ENCODE data around the gene FAM234B.

FAM234B gene

DNA sequence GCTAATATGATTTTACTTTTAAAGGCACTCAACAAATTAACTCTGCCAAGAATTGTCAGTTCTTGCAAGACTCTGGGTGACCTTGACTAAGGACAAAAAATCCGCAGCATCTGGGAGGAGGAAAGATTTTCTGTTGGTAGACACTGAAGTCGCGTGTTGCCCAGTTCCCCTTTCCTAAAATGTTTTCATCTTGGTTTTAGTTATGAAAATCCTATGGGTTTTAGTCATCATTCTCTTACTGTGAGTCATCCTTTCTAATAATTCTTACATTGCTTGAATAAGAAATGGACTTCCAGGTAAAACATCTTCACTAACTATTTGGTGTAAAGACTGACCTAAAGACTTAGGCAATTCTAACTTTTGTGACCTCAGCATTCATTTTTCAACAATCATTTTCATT, 50.2 kb downstream of the FAM234B start:
- no peak for FAIRE-seq

- no peak for FAIRE-seq
Measured at GRCh38 chr12:13095266-13095995, 51.2 kb downstream of the FAM234B start.

- no peak for FAIRE-seq
Measured at GRCh38 chr12:13097491-13098011, 53.4 kb downstream of the FAM234B start.

DNA sequence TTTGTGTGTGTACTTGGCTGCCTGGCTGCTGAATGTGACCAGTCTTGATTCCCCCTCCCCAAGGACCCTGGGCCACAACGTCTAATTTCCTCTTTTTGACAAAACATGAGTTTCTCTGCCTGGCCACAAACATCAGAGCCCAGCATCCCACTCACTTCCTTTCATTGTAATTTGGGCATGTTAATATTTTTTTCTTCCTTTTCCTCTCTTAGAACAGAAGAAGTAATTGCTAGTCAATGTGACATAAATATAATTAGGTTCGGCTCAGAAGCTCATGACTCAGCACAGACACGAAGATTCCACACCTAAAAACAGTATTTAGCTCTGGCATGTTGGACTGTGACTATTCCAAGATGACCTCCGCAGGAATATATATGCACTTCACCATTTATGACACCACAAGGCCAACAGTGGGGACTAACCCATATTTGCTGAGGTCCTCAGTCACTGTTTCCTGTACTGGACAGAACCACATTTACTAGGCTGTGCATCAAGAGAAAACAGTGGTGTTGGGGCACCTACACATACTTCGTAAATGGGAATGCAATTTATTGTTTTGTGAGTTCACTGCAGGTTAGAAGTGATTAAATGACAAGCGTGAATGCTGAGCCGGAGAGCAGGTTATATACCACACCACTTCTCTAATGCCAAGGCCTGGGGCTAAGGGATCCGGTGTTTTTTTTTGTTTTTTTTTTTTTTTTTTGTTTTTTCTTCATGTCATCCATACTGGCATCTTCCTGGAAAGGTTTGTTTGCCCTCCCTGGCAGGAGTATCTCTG, 55.1 kb downstream of the FAM234B start:
- FAIRE-seq: no peak

DNA sequence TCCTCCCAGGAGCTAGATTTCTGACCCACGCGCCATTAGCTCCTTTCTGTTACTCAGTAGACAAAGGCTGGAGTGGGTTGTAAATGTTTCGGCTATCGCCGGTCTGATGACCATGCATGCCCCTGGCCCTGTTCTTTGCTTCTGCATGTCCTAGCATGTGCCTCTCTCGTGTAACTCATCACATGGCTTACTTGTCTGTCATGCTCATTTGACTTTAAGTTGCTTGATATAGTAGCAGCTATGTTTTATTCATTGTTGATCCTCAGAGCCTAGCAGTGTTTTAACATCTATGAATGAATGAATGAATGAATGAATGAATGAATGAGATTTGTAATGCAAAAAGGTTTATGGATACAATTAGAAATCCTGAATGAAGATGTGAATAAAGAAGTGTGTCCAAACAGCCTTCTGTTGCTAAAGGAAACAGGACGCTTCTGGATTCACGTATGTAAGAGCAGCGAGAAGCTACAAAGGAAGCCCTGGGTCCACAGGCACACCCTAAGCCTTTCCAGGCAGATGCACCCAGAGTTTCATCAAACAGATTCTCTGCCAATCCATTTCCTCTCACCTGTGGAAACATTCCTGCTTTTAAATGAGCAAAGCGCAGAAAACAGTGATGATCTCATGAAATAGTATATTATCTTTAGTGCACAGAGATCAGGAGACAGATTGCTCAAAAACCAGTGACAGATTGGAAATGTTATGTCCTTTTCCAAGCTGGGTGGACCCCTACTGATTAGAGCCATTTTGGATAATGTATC, 55.8 kb downstream of the FAM234B start:
- no peak for FAIRE-seq

DNA sequence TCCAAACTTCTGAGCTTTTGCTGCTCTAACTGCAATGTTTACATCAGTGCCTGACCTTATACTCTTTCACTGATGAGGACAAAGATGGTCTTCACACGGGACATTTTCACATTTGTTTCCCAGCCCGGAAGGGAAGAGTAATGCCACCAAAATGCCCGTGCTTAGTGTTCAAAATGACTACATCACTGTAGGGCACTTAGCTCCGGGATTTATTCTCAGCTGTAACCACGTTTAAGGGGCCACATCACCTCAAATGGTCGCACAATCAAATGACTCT, 56.4 kb downstream of the FAM234B start:
- no peak for FAIRE-seq

GRCh38 chr12:13100882-13101769, 56.9 kb downstream of the FAM234B start:
- no peak for FAIRE-seq

DNA sequence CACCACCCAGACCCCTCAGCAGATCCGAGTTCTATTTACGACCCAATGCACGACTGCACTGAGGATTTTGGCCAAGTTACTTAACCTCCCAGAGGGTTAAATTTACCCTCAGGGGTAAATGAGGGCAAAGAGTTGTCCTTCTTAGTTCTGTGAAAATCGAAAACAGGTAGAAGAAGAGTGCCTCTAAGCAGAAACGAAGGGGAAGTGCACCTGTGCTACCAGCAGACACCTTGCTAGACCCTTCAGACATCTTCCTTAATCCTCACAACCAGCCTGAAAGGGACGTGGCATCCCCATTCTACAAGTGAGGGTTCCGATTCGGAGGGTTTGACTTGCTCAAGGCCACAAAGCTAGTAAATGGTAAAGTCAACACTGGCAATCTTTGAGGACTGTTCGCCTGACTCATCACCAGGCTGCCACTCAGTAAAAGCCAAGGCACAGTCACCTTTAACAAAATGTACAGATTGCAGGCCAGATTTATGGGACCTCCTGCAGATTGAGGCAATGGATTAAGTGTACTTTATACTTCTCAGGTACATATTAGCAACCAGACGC, 57.7 kb downstream of the FAM234B start:
- FAIRE-seq: no peak

DNA sequence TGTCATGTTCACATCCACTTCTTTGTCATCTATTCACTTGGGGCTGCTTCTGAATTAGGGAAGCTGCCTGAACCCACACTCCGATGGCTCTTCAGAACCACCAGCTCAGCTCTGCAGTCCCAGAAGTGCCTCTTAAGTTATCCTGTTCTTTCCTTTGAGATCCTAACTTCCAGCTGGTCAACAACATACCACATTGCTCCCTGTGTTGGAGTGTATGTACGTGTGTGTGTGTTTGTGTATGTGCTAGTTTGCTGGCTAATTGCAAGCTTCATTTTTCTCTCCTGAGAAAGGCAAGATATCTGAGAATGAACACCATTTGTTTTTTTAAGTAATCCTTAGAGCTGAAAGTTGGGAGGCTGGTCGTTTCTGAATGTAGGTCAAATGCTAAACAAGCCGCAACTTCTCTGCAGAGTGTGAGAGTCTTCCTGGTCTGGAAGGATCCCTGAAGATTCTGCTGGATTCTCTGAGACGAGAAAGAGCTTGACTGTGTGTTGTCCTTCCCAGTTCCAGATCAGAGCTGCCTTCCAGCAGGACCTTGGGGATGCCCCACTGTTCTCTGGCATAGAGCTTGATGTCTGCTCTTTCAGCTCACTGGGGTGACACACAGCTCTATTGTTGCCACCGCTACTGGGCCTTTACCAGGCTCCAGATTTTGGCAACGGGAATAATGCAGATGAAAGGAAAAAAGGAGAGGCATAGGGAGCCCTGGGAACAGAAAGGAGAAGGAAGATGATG, 58.4 kb downstream of the FAM234B start:
- no peak for FAIRE-seq

DNA sequence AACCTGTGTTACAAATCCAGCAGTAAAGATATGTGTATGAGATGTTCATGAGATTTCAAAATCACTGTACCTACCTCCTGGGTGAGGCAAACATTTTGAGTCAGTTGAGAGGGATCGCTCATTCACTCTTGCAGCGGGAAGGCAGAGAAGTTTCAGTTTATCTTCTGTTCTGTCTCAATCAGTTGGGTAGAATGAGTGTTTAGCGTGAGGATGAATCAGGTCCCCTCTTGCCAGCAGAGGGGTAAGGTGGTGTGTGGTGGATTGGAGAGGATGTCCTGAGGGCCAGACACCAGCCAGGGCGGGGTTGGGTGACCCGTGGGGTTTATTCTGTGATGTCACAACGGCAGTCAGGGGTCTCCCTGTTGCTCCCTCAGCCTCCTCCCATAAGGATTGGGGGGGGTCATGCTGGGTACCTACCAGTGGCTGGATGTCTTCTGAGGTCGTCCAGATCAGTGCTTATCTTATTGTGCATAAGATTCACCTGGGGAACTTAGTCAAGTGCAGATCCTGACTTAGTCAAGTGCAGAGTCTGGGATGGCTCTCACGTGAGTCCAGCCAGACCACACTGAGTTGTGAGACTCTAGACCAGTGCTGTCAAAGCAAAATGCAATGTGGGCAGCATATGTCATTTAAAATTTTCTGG, 59.3 kb downstream of the FAM234B start, which contains the start of gene GSG1:
Gene GSG1 (minus strand): TSS at position 277 of the 643 bp plus-strand sequence. CDS start 155 bp downstream, at position 122.
- FAIRE-seq: no peak

- no peak for FAIRE-seq
Measured at GRCh38 chr12:13104409-13104808, 60.2 kb downstream of the FAM234B start.

DNA sequence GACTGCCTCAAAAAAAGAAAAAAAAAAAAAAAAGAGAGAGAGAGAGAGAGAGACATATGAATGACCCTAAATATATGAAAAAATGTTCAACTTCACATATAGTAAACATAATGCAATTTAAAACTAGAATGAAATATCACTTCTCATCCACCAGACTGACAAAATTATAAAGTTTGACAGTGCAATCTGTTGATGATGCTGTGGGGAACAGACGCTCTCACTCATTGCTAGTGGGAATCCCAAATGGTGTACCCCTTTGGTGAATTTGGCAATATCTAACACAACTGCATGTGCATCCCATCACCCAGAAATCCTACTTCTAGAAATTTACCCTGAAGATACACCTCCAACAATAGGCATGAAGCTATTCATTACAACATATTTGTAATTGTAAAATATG, 61.6 kb downstream of the FAM234B start:
- FAIRE-seq: no peak

DNA sequence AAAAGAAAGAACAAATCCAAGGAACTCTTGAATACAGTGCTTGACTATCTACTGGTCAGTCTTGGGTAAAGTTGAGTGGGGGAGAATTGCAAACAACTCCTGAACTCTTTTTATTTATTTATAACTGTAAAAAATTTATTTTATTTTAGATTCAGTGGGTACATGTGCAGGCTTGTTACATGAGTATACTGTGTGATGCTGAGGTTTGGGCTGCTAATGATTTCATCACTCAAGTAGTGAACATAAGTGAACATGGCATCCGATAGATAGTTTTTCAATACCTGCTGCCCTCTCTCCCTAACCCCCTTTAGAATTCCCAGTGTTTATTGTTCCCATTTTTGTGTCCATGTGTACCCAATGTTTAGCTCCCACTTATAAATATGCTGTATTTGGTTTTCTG, 62.5 kb downstream of the FAM234B start:
- FAIRE-seq: no peak

DNA sequence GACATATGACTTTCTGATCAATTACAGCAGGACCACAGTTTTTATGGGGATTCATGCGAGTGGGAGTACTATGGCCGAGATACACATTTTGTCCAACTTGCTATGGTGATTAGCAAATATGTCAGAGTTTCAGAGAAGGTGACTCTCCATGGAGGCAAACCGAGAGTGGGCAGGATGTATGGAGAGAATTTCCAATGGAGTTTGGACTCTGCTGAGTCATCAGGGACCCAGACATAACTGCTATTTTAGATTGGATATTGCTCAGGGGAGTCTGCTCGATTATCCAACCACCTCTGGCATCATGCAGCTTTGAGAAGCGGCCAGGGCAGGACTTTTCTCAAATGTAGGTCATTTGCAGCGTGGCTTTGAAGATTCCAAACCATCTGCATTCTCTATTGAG, 68.8 kb downstream of the FAM234B start:
- no peak for FAIRE-seq

GRCh38 chr12:13114251-13115052, 70.3 kb downstream of the FAM234B start:
- no peak for FAIRE-seq

- no peak for FAIRE-seq
Measured at GRCh38 chr12:13116259-13116658, 72.1 kb downstream of the FAM234B start.

DNA sequence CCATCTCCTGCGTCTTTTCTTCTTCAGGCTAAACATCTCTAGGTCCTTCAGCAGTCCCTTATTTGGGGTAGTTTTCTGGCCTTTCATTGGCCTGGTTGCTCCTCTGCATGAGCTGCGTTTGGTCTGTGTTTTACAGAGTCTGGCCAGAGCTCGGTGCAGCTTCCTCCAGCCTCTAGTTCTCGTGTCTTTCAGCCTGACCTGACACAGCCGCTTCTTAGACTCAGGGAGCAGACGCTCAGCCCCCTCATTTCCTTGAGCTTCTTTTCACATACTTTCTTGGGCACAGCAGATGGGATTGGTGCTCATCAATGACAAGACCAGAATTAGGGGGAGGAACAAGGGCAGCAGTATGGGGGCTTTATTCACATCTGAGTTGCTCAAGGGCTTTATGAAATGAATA, 72.8 kb downstream of the FAM234B start:
- FAIRE-seq: no peak

DNA sequence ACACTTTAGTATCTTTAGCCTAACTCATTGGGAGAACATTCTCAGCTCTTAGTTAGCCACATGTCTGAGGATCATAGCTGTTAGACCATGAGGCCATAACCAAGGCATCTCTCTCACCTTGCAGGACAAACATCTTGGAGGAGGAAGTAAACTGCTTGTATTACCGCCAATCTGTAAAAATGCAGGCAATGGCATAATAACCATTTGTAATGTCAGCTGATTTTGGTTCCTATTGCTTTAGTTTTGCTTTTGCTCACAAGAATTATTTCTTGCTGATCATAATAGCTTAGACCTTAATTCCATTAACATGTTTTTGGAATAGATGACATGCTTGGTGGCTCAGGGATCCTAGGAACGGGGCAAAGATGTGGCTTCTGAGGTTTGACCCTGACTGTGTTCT, 75.6 kb downstream of the FAM234B start:
- no peak for FAIRE-seq

- no peak for FAIRE-seq
Measured at GRCh38 chr12:13120413-13120812, 76.2 kb downstream of the FAM234B start.

DNA sequence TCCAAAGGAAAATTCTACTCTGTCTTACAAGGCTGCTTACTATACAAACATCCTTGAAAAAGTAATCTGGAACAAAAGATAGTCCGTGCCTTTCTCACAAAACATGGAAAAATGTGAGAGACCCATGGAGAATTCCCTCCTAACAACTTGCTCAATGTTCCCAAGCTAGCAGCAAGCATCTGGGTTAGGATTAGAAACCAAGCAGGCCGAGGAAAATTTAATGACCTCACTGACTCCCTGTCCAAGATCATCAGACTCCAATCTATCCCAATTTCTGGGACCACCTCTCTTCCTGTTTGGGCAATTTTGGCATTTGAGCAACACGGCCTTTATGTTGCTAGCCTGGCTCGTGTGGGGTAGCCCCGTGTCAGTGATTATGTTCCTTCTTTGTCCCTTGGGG, 77.4 kb downstream of the FAM234B start:
- FAIRE-seq: no peak

Data from islet of Langerhans (tissue), 1 donor.